Purkinje cell (primary cell): ENCODE results near the gene GAGE12H. TPM values are rescaled to one million over a fixed set of nuclear protein-coding genes. Genes with fewer than 3 reads are reported as not detected.

Experiments
- polyA plus RNA-seq: library from polyadenylated mRNA; unstranded; fragments of >200 nt; fragmentation: Nextera tagmentation; gene quantifications from 2 replicates; pipeline ENCODE4 v1.2.1, GENCODE V29; 2014

Gene GAGE12H
- not detected in 2 replicates for polyA plus RNA-seq

GRCh38 chrX:49579649-49580048 is at the start of gene GAGE12H:
TSS of gene GAGE12H (plus strand) at chrX:49579949. CDS start at chrX:49581104, 1,155 bp downstream.

GRCh38 chrX:49531877-49532276 is 47.9 kb upstream of the GAGE12H start, which contains the start of gene GAGE12C:
TSS of gene GAGE12C (plus strand) at chrX:49532177. CDS start at chrX:49533332, 1,155 bp downstream.

GRCh38 chrX:49541433-49541832 is 38.3 kb upstream of the GAGE12H start, which contains the start of gene GAGE12D:
TSS of gene GAGE12D (plus strand) at chrX:49541733. CDS start at chrX:49542888, 1,155 bp downstream.

GRCh38 chrX:49550989-49551388 is 28.8 kb upstream of the GAGE12H start, which contains the start of gene GAGE12E:
TSS of gene GAGE12E (plus strand) at chrX:49551289. CDS start at chrX:49552444, 1,155 bp downstream.

GRCh38 chrX:49560542-49560941 is 19.2 kb upstream of the GAGE12H start, which contains the start of gene GAGE12F:
TSS of gene GAGE12F (plus strand) at chrX:49560842. CDS start at chrX:49561997, 1,155 bp downstream.

GRCh38 chrX:49570100-49570499 is 9.6 kb upstream of the GAGE12H start, which contains the start of gene GAGE12G:
TSS of gene GAGE12G (plus strand) at chrX:49570400. CDS start at chrX:49571555, 1,155 bp downstream.

GRCh38 chrX:49589196-49589595 is 9.4 kb downstream of the GAGE12H start, which contains the start of gene GAGE2A:
TSS of gene GAGE2A (plus strand) at chrX:49589496. CDS start at chrX:49590651, 1,155 bp downstream.

GRCh38 chrX:49598720-49599119 is 19.0 kb downstream of the GAGE12H start, which contains the start of gene GAGE1:
TSS of gene GAGE1 (plus strand) at chrX:49599020. CDS start at chrX:49600175, 1,155 bp downstream.

Other genes with a start within 250 kb of the GAGE12H start
- gene GAGE13, start 248.4 kb upstream of the GAGE12H start, polyA plus RNA-seq = not detected in 2 replicates
- gene GAGE12C, start 47.8 kb upstream of the GAGE12H start, polyA plus RNA-seq = not detected in 2 replicates
- not detected in 2 replicates for gene GAGE12D, start 38.2 kb upstream of the GAGE12H start, polyA plus RNA-seq
- not detected in 2 replicates for gene GAGE12E, start 28.7 kb upstream of the GAGE12H start, polyA plus RNA-seq
- gene GAGE12F, start 19.1 kb upstream of the GAGE12H start, polyA plus RNA-seq = not detected in 2 replicates
- not detected in 2 replicates for gene GAGE12G, start 9.5 kb upstream of the GAGE12H start, polyA plus RNA-seq
- gene GAGE2A, start 9.5 kb downstream of the GAGE12H start, polyA plus RNA-seq = not detected in 2 replicates
- not detected in 2 replicates for gene GAGE1, start 19.1 kb downstream of the GAGE12H start, polyA plus RNA-seq
- not detected in 2 replicates for gene PAGE1, start 116.0 kb downstream of the GAGE12H start, polyA plus RNA-seq
- gene PAGE4, start 249.4 kb downstream of the GAGE12H start, polyA plus RNA-seq = not detected in 2 replicates